Natural killer cell treated with Interleukin-12 subunit alpha and Interleukin-12 subunit beta and Interleukin-15 and Interleukin-18, amount 100 ng/mL, for 72 hours (primary cell): ENCODE data around the gene RRP12. TPM values are rescaled to one million over a fixed set of nuclear protein-coding genes. Genes with fewer than 3 reads are reported as not detected.
A peak's percentile ranks its signal among the peaks of the same experiment; 100 is the strongest.

Experiments used
- ATAC-seq, 2 donors: fragments of 150-1000 bp; cut with Tn5 transposase in 1 of 2; sonication (Bioruptor Pico), chemical (Tn5 transposase) in 1 of 2; 2 replicates each; pipeline ENCODE4 v1.10.0; 2021
- DNase-seq: peaks from one replicate; pipeline ENCODE4 v3.0.0; 2022; ENCODE audit warnings: low spot score
- H3K27ac Mint-ChIP-seq, 2 donors: 1 replicate in 1 of 2; 2 replicates in 1 of 2; pipeline ENCODE4 v1.8.0; 2022; ENCODE audit warnings: mixed read lengths in 2 of 2, mild to moderate bottlenecking in 1 of 2, moderate library complexity in 1 of 2
- H3K27me3 Mint-ChIP-seq, 2 donors: 1 replicate in 1 of 2; 2 replicates in 1 of 2; pipeline ENCODE4 v1.8.0; 2022; ENCODE audit warnings: mixed read lengths in 2 of 2
- H3K36me3 Mint-ChIP-seq: one replicate; pipeline ENCODE4 v1.8.0; 2022; ENCODE audit warnings: mixed read lengths
- H3K4me1 Mint-ChIP-seq, 2 donors: 1 replicate in 1 of 2; 2 replicates in 1 of 2; pipeline ENCODE4 v1.8.0; 2022; ENCODE audit warnings: low read depth in 2 of 2, mixed read lengths in 2 of 2, mild to moderate bottlenecking in 1 of 2
- H3K4me3 Mint-ChIP-seq: one replicate; pipeline ENCODE4 v1.8.0; 2022; ENCODE audit warnings: mixed read lengths
- H3K9me3 Mint-ChIP-seq: 2 replicates; pipeline ENCODE4 v1.8.0; 2022; ENCODE audit warnings: mixed read lengths
- total RNA-seq, 2 donors: library from RNA; stranded (reverse); gene quantifications; one replicate each; pipeline ENCODE4 v1.2.3, GENCODE V29; 2022

RRP12 gene
- total RNA-seq, result 100 to 1,000 TPM in 1 of 2 donors, 10 to 100 TPM in 1; 40.1 to 100 TPM

DNA sequence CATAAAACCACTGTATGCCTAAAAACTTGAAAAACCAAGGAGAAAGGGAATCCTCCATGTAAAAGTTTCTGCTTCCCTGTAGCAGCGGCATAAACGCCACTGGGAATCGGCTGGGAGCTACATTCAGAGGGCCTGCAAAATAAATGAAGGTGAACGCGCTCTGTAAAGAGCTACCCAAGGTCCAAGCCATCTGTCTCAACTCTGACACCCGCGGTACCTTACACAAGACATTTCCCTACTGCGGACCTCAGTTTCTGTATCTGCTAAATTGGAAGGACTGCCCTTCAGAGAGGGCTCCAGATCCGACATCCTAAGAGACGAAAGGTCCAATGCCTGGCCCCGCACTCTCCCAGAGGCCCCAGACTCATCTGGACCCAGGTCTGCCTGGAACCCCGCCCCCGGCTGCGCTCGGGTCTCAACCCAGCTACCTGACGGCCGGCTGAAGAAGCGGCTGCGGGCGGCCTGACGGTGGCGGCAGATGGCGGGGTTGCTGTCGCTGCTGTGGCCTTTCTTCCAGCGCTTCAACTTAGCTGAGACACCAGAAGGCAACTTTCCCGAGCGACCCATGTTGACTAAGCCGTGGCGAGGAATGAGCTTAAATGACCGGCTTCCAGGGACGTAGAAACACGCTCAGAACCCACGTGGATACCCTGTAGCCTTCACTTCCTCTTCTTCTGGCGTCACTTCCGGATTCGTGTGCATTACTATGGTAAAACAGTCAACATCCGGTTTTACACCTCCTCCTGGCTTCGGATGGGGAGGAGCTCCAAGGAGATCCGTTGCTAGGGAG is at the start of gene RRP12:
Gene RRP12 (minus strand): TSS at position 676 of the 790 bp plus-strand sequence. CDS start 109 bp downstream, at position 567.
- H3K4me3 Mint-ChIP-seq, result peak within 1 kb of the TSS; percentile 93

GRCh38 chr10:97450828-97451227 is 49.7 kb upstream of the RRP12 start:
- H3K27me3 Mint-ChIP-seq, result no peaks in the 10 kb centered on the region
- no peaks in the 10 kb centered on the region for H3K36me3 Mint-ChIP-seq
- DNase-seq, result no peak
- H3K9me3 Mint-ChIP-seq, result no peaks in the 10 kb centered on the region
- H3K4me3 Mint-ChIP-seq, result no peak overlapping the region
- H3K27ac Mint-ChIP-seq, result no peak overlapping the region
- no peak for ATAC-seq
- H3K4me1 Mint-ChIP-seq, result peaks cover 18 to 32% of the 10 kb centered on the region in 2 donors

More for the DNA sequence above, at the start of gene RRP12:
- peak; percentile 100 for ATAC-seq
- peak; percentile 91 for DNase-seq
- no peaks in the 10 kb centered on the region for H3K27me3 Mint-ChIP-seq
- H3K4me1 Mint-ChIP-seq, result peaks cover 0 to 13% of the 10 kb centered on the region in 2 donors
- H3K36me3 Mint-ChIP-seq, result no peaks in the 10 kb centered on the region
- H3K9me3 Mint-ChIP-seq, result no peaks in the 10 kb centered on the region
- H3K27ac Mint-ChIP-seq, result peak within 1 kb of the TSS; percentile 90 to 94

DNA sequence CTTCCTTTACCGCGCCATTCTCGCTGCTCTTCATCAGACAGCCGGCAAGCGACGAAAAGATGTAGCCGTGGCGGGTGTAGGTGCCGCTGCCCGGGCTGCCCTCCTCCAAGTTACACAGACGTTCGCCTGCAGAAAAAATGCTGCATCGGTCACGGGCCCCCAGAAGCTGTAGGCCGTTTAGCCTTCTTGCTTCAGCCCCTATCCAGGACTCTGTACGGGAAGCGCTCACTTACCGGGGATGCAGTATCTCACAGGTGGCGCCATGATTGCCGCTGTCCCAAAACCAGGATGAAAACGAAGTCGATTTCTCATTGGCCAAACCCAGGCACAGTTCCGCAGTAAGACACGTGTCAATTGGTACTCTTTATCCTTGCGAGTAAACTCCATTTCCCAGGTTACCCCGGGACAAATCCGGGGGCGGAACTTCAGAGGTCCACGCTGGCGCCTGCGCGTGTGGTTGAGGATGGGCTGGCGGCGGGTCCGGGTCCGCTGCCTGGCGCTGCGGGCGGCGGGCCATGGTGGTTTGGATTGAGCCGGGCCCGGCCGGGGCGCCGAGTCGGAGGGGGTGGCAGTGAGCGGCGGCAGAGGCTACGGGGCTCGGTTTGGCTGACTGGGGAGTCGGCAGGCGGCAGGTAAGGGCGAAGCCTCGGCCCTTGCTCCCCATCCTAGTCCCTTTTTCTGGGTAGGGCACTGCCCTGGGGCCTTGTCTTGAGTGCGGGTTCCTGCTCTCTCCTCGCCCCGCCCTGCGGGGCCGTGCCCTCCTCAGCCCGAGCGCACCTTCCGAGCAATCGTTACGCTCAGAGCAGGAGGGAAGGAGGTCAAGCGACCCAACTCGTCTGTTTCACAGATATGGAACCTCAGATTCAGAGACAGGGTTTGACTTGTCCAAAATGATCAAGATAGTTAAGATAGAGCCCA is 44.8 kb upstream of the RRP12 start, which contains the start of the genes EXOSC1 and ZDHHC16:
Gene EXOSC1 (minus strand): TSS at position 285 of the 918 bp plus-strand sequence. CDS start 21 bp downstream, at position 264.
Gene ZDHHC16 (plus strand): TSS at position 454 of the 918 bp plus-strand sequence. CDS start 5,501 bp downstream, outside the sequence.
- no peaks in the 10 kb centered on the region for H3K9me3 Mint-ChIP-seq
- H3K4me1 Mint-ChIP-seq, result peaks cover 32 to 42% of the 10 kb centered on the region in 2 donors
- peak within 1 kb of the TSS; percentile 78 to 86 for H3K27ac Mint-ChIP-seq

DNA sequence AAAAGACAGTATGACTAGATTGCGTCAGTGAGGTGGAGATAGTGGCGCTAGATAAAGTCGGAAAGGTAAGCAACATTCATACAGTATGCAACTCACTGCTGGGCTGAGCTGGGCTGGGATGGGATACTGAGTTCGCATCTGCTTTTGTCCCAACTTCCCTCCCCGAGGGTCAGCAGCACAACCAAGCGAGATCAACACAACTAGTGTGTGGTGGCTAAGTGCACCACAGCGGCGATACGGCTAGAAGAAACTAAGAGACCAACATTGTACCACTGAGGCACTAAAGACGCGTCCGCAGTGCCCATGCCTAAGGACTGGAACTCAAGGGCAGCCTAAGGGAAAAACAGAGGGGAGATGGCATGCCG is 44.2 kb upstream of the RRP12 start:
- peak overlapping the region; percentile 78 to 86 for H3K27ac Mint-ChIP-seq
- ATAC-seq, result no peak
- no peak for DNase-seq
- H3K36me3 Mint-ChIP-seq, result peaks cover 19% of the 10 kb centered on the region
- peak overlapping the region; percentile 92 for H3K4me3 Mint-ChIP-seq
- no peaks in the 10 kb centered on the region for H3K9me3 Mint-ChIP-seq
- peaks cover 27 to 36% of the 10 kb centered on the region in 2 donors for H3K4me1 Mint-ChIP-seq
- no peaks in the 10 kb centered on the region for H3K27me3 Mint-ChIP-seq

More for the DNA sequence above, 44.8 kb upstream of the RRP12 start, which contains the start of the genes EXOSC1 and ZDHHC16:
- peaks cover 15% of the 10 kb centered on the region for H3K36me3 Mint-ChIP-seq
- DNase-seq (peak; percentile 95), ATAC-seq (peak; percentile 99)
- peak within 1 kb of the TSS; percentile 92 for H3K4me3 Mint-ChIP-seq
- no peaks in the 10 kb centered on the region for H3K27me3 Mint-ChIP-seq

- H3K27me3 Mint-ChIP-seq, result no peaks in the 10 kb centered on the region
- H3K27ac Mint-ChIP-seq, result peak overlapping the region; percentile 78 to 86
- no peaks in the 10 kb centered on the region for H3K9me3 Mint-ChIP-seq
- ATAC-seq (no peak), DNase-seq (no peak)
- H3K4me3 Mint-ChIP-seq, result peak overlapping the region; percentile 92
- H3K36me3 Mint-ChIP-seq, result peaks cover 19% of the 10 kb centered on the region
- peaks cover 24 to 34% of the 10 kb centered on the region in 2 donors for H3K4me1 Mint-ChIP-seq
Measured at GRCh38 chr10:97444212-97444611, 43.1 kb upstream of the RRP12 start.

DNA sequence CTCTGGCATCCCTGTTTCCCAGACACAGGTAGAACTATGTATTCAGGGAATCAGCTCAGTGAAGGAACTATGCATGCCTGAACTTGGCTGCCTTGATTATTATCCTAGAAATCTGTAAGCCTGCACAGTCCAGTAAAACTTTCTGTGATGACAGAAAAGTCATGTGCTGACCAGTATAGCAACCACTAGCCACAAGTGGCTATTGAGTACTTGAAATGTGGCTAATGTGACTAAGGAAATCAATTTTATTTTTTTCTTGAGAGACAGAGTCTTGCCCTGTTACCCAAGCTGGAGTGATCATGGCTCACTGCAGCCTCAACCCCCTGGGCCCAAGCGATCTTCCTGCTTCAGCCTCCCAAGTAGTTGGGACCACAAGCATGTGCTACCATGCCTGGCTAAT is 41.1 kb upstream of the RRP12 start:
- H3K4me3 Mint-ChIP-seq, result no peak overlapping the region
- H3K27me3 Mint-ChIP-seq, result no peaks in the 10 kb centered on the region
- no peaks in the 10 kb centered on the region for H3K9me3 Mint-ChIP-seq
- peaks cover 19 to 21% of the 10 kb centered on the region in 2 donors for H3K4me1 Mint-ChIP-seq
- DNase-seq (no peak), ATAC-seq (no peak)
- H3K27ac Mint-ChIP-seq, result no peak overlapping the region
- peaks cover 19% of the 10 kb centered on the region for H3K36me3 Mint-ChIP-seq

DNA sequence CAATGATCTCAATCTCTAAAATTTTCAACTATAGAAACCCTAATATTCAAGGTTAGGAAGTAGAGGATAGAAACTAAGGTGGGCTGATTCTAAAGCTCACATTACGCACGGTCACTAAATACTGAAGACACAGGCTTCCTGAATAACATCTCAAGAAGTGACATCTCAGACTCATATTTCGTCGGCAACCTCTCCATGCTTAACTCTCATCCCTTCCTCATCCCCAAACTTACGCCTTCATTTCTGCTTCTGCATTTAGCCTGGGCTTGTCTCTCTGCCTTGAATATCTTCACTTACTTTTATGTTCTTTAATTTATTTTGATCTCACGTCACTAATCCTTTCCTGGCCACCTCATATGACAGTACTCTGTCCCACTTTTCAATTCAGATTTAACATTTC is 34.1 kb upstream of the RRP12 start:
- Mint-ChIP-seq H3K4me3 (no peak overlapping the region), H3K27me3 (no peaks in the 10 kb centered on the region), H3K36me3 (peaks cover 11% of the 10 kb centered on the region), H3K4me1 (no peaks in the 10 kb centered on the region), H3K9me3 (no peaks in the 10 kb centered on the region), H3K27ac (no peak overlapping the region)
- DNase-seq (no peak), ATAC-seq (no peak)

DNA sequence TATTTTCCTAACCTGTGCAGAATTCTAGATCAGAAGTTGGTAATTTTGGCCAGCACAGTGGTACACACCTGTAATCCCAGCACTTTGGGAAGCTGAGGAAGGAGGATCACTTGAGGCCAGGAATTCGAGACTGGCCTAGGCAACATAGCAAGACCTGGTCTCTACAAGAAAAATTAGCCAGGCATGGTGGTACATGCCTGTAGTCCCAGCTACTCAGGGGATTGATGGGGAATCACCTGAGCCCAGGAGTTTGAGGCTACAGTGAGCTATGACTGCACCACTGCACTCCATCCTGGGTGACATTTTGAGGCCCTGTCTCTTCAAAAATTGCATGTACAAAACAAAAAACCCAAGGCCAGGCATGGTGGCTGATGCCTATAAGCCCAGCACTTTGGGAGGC is 33.4 kb upstream of the RRP12 start:
- H3K36me3 Mint-ChIP-seq, result peaks cover 11% of the 10 kb centered on the region
- H3K27ac Mint-ChIP-seq, result peak overlapping the region in 1 of 2 donors; percentile 56
- no peak overlapping the region for H3K4me3 Mint-ChIP-seq
- H3K4me1 Mint-ChIP-seq, result no peaks in the 10 kb centered on the region
- H3K27me3 Mint-ChIP-seq, result no peaks in the 10 kb centered on the region
- H3K9me3 Mint-ChIP-seq, result no peaks in the 10 kb centered on the region
- ATAC-seq (peak in 1 of 2 donors; percentile 18), DNase-seq (no peak)

GRCh38 chr10:97434055-97434454 is 32.9 kb upstream of the RRP12 start:
- H3K9me3 Mint-ChIP-seq, result no peaks in the 10 kb centered on the region
- H3K36me3 Mint-ChIP-seq, result peaks cover 11% of the 10 kb centered on the region
- ATAC-seq, result no peak
- H3K4me1 Mint-ChIP-seq, result no peaks in the 10 kb centered on the region
- H3K27me3 Mint-ChIP-seq, result no peaks in the 10 kb centered on the region
- H3K27ac Mint-ChIP-seq, result peak overlapping the region in 1 of 2 donors; percentile 56
- H3K4me3 Mint-ChIP-seq, result no peak overlapping the region
- DNase-seq, result no peak

GRCh38 chr10:97428572-97428981 is 27.4 kb upstream of the RRP12 start:
- Mint-ChIP-seq H3K4me1 (peaks cover 22 to 27% of the 10 kb centered on the region in 2 donors), H3K9me3 (no peaks in the 10 kb centered on the region), H3K36me3 (peaks cover 11% of the 10 kb centered on the region), H3K27ac (peak overlapping the region; percentile 88 to 95), H3K4me3 (peak overlapping the region; percentile 85), H3K27me3 (no peaks in the 10 kb centered on the region)
- DNase-seq (no peak), ATAC-seq (no peak)

DNA sequence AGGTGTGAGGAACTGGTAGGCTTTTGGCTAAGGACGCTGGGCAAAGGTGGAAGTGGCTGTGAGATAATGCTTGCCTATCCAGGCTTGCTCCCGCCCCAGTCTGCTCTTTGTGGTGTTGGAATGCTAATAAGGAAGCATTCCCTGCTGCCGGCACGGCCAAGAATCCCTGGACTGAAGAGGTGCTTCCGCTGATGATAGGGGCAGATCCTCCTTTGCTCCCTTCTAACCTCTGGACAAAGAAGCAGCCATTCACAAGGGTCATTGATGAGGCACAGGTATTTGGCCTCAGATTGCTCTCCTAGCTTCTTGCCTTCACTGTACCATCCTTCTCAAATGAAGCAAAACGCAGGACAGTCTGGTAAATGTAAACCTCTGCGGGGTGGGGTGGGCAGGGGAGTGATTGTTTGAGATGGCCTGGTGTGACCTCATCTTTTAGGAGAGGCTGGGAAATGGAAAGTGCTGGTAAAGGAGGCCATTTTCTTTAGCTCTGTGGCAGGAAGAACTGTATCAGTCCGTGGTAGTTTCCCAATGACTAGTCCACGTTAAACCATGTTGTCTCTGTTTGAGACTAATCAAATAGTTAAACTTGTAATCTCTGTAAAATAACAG is 26.5 kb upstream of the RRP12 start:
- peak in 1 of 2 donors; percentile 37 for ATAC-seq
- H3K9me3 Mint-ChIP-seq, result no peaks in the 10 kb centered on the region
- no peak for DNase-seq
- peak overlapping the region; percentile 85 for H3K4me3 Mint-ChIP-seq
- no peaks in the 10 kb centered on the region for H3K27me3 Mint-ChIP-seq
- peak overlapping the region; percentile 88 to 95 for H3K27ac Mint-ChIP-seq
- H3K4me1 Mint-ChIP-seq, result peaks cover 26 to 33% of the 10 kb centered on the region in 2 donors
- peaks cover 11% of the 10 kb centered on the region for H3K36me3 Mint-ChIP-seq

GRCh38 chr10:97426776-97427570 is 25.8 kb upstream of the RRP12 start:
- peak overlapping the region; percentile 85 for H3K4me3 Mint-ChIP-seq
- ATAC-seq (no peak), DNase-seq (no peak)
- no peaks in the 10 kb centered on the region for H3K27me3 Mint-ChIP-seq
- H3K36me3 Mint-ChIP-seq, result peaks cover 8% of the 10 kb centered on the region
- peak overlapping the region; percentile 88 to 95 for H3K27ac Mint-ChIP-seq
- H3K9me3 Mint-ChIP-seq, result no peaks in the 10 kb centered on the region
- H3K4me1 Mint-ChIP-seq, result peaks cover 26 to 34% of the 10 kb centered on the region in 2 donors
